Measurements from ENCODE around the gene RPL29.

The RPL29 gene

DNA sequence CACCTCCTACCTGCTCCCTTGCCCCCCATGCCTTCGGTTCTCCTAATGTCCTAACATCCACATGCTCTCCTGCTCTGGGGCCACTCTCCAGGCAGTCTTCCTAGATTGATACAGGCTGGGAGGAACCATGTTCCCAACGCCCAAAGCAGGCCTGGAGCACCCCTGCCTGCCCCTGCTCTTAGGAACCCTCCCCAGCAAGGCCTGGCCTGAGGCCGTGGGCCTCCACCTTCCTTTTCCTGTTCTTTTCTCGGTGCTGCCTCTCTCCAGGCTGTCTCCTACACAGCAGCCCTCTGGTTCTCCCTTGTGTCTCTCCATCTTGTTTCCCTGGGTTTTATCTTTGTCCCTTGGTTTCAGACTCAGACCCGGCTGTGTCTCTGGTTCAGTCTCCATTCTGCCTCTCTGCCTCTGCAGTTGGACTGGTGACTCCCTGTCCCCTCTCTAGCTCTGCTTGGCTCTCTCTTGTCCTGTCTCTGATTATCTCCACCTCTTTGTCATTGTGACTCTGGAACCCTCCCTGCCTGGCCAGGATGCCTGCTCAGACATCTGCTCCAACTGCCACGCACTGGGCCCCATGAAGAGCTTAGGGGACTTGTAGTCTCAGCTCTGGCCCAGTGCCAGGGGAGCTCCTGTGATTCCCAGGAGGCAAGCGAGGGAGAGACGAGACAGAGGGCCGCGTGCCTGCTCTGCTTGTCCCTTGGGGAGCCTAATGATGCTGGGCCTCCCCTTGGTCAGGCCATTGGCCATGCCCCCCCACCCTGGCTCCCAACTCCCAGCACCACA lies 26.0 kb upstream of the RPL29 start:
- DNase-seq (ENCODE audit: insufficient read length, low spot score) (no peak), FAIRE-seq (no peak)
- no peak for TF ChIP-seq PAX5 (IDR thresholded peaks at IDR 0.05; ENCODE audit: insufficient read depth, low read length, severe bottlenecking)
- no peak for TF ChIP-seq TAF1 (IDR thresholded peaks at IDR 0.05; ENCODE audit: low read depth, low read length)
- TF ChIP-seq SPI1 (IDR thresholded peaks at IDR 0.05; ENCODE audit: low read depth, low read length): no peak
- TF ChIP-seq POLR2A (IDR thresholded peaks at IDR 0.05; ENCODE audit: low read depth, low read length): no peak
- no peak for TF ChIP-seq POU2F2 (IDR thresholded peaks at IDR 0.05; ENCODE audit: low read depth, low read length)
- TF ChIP-seq POLR2AphosphoS5 (IDR thresholded peaks at IDR 0.05; ENCODE audit: low read depth, low read length): no peak

DNA sequence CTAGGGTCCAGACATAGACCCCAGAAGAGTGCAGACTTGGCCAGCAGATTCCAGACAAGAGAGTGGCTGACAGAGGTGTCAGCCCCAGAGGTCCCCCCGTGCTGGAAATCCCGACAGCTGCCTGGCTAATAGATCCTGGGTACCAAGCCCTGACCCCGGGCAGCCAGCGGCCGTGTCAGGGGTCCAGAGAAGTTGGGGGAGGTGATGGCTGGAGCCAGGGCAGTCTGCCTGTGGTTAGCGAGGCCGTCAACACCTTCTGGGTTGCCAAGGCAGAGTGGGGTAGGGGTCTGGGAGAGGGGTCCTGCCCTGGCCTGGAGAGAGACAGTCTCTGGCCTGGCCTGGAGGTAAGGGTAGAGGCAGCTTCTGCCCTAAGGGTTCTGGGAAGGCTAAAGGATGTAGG lies 25.1 kb upstream of the RPL29 start:
- no peak for TF ChIP-seq POU2F2 (IDR thresholded peaks at IDR 0.05; ENCODE audit: low read depth, low read length)
- TF ChIP-seq TAF1 (IDR thresholded peaks at IDR 0.05; ENCODE audit: low read depth, low read length): no peak
- no peak for DNase-seq (ENCODE audit: insufficient read length, low spot score)
- no peak for FAIRE-seq

DNA sequence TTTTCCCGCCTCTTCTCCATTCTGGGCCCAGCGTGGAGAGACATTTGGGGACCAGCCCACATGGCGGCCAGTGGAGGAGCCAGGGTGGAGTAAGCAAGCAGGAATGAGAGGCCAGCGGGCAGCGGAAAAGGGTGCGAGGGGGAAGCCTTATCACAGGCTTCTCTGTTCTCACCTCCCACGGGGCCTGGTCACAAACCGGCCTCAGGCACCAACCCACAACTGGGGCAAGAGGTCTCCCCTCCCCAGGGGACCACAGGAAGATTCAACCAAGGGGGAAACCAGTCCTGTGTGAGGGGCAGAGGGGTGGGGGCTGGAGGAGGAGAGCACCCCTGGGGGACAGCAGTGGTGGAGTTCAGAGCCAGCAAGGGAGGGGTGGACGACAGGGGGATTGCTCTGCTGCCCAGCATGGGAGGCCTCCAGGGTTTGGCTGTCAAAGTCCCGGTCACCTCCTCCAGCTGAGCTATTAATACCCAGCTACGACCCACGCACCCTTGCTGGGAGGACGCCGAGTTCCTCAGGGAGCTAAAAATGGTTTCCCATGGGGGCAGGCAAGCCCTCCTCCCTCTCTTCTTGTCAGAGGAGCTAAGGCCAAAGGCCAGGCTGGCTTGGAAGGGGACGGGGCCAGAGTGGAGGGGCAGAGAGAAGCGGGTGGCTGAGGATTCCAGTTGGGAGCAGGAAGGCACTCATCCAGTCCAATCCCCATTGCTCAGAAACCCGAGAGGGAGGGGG lies 23.8 kb upstream of the RPL29 start:
- FAIRE-seq: no peak
- TF ChIP-seq SPI1 (IDR thresholded peaks at IDR 0.05; ENCODE audit: low read depth, low read length): no peak
- no peak for TF ChIP-seq POLR2AphosphoS5 (IDR thresholded peaks at IDR 0.05; ENCODE audit: low read depth, low read length)
- TF ChIP-seq POLR2A (IDR thresholded peaks at IDR 0.05; ENCODE audit: low read depth, low read length): no peak
- TF ChIP-seq TAF1 (IDR thresholded peaks at IDR 0.05; ENCODE audit: low read depth, low read length): no peak
- no peak for TF ChIP-seq PAX5 (IDR thresholded peaks at IDR 0.05; ENCODE audit: insufficient read depth, low read length, severe bottlenecking)
- TF ChIP-seq POU2F2 (IDR thresholded peaks at IDR 0.05; ENCODE audit: low read depth, low read length): no peak
- DNase-seq (ENCODE audit: insufficient read length, low spot score): no peak

DNA sequence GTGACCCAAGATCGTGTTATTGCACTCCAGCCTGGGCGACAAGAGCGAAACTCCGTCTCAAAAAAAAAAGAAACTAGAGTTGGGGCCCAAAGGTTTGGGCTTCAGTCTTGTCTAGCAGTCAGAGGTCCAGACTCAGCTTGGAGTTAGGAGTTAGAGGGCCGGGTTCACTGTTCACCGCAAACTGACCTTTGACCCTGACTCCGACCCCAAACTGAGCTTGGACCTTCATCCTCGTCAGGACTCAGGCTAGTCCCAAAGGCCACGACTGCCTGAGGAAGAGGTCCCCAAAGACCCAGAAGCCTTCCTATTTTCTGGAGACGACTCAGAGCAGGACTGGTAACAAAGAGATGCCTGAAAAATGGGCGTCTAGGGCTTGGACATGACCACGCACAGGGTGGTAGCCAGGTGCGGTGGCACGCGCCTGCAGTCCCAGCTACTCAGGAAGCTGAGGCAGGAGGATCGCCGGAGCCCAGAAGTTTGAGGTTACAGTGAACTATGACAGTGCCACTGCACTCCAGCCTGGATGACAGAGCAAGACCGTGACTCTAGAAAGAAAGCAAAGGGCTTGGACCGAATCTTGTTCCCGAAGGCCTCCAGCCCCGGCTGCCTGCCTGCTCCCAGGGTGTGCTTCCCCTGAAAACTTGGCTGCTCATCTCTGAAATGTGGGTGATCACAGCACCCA lies 22.8 kb upstream of the RPL29 start:
- no peak for FAIRE-seq
- no peak for DNase-seq (ENCODE audit: insufficient read length, low spot score)
- no peak for TF ChIP-seq TAF1 (IDR thresholded peaks at IDR 0.05; ENCODE audit: low read depth, low read length)
- TF ChIP-seq SPI1 (IDR thresholded peaks at IDR 0.05; ENCODE audit: low read depth, low read length): no peak
- no peak for TF ChIP-seq PAX5 (IDR thresholded peaks at IDR 0.05; ENCODE audit: insufficient read depth, low read length, severe bottlenecking)
- no peak for TF ChIP-seq POU2F2 (IDR thresholded peaks at IDR 0.05; ENCODE audit: low read depth, low read length)
- no peak for TF ChIP-seq POLR2AphosphoS5 (IDR thresholded peaks at IDR 0.05; ENCODE audit: low read depth, low read length)
- no peak for TF ChIP-seq POLR2A (IDR thresholded peaks at IDR 0.05; ENCODE audit: low read depth, low read length)

DNA sequence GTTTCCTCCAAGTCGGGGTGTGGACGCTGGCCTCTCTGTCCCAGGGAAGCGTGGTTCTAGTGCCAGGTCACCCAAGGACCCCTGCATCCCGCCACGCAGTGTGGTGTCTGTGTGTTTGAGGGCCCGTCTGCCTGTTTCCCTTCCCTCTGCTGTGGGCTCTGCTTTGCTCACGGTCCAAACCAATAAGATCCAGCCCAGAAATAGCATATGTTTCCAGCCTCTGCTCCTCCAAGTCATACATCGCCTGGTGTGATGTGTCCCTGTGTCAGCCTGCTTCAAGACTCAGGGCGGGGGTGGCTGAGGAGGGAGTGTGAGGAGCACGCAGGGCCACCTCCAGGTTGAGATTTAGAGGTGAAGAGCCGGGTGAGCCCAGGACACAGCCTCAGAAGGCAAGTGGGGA lies 21.9 kb upstream of the RPL29 start:
- FAIRE-seq: no peak
- TF ChIP-seq POLR2AphosphoS5 (IDR thresholded peaks at IDR 0.05; ENCODE audit: low read depth, low read length): no peak
- TF ChIP-seq SPI1 (IDR thresholded peaks at IDR 0.05; ENCODE audit: low read depth, low read length): no peak
- TF ChIP-seq TAF1 (IDR thresholded peaks at IDR 0.05; ENCODE audit: low read depth, low read length): no peak
- no peak for TF ChIP-seq PAX5 (IDR thresholded peaks at IDR 0.05; ENCODE audit: insufficient read depth, low read length, severe bottlenecking)
- no peak for TF ChIP-seq POU2F2 (IDR thresholded peaks at IDR 0.05; ENCODE audit: low read depth, low read length)
- TF ChIP-seq POLR2A (IDR thresholded peaks at IDR 0.05; ENCODE audit: low read depth, low read length): no peak
- DNase-seq (ENCODE audit: insufficient read length, low spot score): no peak

DNA sequence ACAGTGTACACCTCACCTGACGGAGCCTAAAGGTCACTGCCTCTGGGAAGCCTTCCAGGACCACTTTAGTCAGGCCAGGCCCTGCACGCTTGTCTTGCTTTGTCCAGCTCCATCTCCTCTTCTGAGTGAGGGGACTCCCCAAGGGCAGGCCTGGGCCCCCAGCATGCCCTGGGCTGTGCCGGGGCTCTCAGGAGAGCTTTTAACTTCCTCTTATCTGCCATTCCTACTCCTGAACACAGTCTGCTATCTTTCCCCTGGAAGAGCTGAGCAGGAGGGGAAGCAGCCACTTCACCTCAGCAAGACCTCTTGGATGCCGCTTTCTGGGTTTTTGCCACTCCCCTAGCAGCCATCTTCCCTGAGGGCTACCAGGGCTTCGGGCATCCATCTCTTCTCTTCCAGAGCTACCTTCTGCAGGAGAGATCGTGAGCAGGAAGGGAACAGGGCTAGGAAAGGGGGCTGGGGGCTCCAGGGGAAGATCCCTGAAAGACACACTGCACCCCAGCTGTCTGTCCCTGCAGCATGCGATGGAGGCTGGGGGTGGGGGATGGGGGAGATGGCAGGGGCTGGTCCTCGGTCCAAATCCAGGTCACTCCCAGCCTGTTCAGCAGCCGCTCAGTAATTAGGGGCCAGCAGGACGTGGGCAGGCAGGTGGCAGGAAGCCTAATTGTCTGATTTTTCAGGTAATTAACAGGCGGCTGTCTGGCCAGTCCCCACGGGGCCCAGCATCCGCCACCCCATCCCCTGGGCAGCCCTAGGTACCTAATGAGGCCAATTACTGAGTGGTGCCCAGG lies 19.9 kb upstream of the RPL29 start:
- FAIRE-seq (no peak), DNase-seq (ENCODE audit: insufficient read length, low spot score) (no peak)
- TF ChIP-seq POU2F2 (IDR thresholded peaks at IDR 0.05; ENCODE audit: low read depth, low read length): no peak
- TF ChIP-seq TAF1 (IDR thresholded peaks at IDR 0.05; ENCODE audit: low read depth, low read length): no peak
- TF ChIP-seq PAX5 (IDR thresholded peaks at IDR 0.05; ENCODE audit: insufficient read depth, low read length, severe bottlenecking): no peak
- TF ChIP-seq SPI1 (IDR thresholded peaks at IDR 0.05; ENCODE audit: low read depth, low read length): no peak
- TF ChIP-seq POLR2A (IDR thresholded peaks at IDR 0.05; ENCODE audit: low read depth, low read length): no peak
- TF ChIP-seq POLR2AphosphoS5 (IDR thresholded peaks at IDR 0.05; ENCODE audit: low read depth, low read length): no peak

DNA sequence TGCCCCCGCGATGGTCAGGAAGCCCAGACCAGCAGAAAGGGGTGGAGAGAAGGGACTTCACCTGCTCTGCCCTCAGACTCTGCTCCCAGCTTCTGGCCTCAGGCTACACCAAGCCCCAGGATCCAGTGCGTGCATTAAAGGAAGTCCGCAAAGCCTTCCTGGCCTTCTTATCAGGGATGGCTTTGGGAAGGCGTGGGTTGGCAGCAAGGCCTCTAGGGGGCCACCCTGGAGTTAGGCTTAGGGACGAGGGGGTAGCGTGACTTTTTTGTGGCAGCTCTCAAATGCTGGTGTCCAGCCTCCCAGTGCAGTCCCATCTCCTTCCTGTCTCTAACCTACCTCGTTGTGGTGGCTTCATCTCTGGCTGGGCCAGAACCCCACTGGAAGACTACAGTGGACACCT lies 18.9 kb upstream of the RPL29 start:
- TF ChIP-seq POLR2A (IDR thresholded peaks at IDR 0.05; ENCODE audit: low read depth, low read length): no peak
- TF ChIP-seq POU2F2 (IDR thresholded peaks at IDR 0.05; ENCODE audit: low read depth, low read length): no peak
- no peak for TF ChIP-seq SPI1 (IDR thresholded peaks at IDR 0.05; ENCODE audit: low read depth, low read length)
- TF ChIP-seq TAF1 (IDR thresholded peaks at IDR 0.05; ENCODE audit: low read depth, low read length): no peak
- TF ChIP-seq PAX5 (IDR thresholded peaks at IDR 0.05; ENCODE audit: insufficient read depth, low read length, severe bottlenecking): no peak
- DNase-seq (ENCODE audit: insufficient read length, low spot score) (no peak), FAIRE-seq (no peak)

DNA sequence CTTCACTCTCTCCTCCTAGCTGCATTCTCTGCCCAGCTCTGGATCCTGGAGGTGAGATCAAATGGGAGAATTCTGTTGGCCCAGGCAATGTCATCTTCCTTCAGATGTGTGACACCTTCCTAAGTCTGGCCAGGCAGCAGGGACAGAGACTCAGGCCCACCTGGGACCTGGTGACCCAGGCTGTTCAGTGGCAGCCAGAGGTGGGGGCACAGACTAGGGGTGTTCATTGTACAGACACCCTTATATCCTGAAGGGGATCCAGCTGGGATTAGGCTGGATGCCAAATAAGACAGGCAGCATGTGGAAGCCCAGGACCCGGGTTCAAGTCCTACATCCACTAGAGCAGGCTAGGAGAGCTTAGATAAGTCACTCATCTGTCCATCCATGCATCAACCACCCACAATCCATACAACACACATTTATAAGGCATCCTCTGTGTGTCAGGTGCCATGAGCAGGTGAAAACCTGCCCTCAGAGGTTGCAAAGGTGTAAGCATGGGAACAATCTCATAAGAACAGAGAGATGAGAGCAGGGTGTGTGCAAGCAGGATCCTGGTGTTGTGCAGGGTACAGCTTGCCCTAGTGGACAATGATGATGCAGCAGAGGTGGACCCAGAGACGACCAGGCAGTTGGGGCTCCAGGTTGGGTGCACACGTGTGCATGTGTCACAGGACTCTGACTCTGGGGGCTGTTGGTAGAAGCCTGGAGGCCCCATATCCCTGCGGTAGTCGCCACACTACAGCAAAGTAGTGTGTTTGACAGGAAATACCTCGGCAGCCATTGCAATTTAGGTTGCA lies 18.3 kb upstream of the RPL29 start:
- FAIRE-seq (no peak), DNase-seq (ENCODE audit: insufficient read length, low spot score) (no peak)
- TF ChIP-seq POLR2A (IDR thresholded peaks at IDR 0.05; ENCODE audit: low read depth, low read length) (no peak), POLR2AphosphoS5 (IDR thresholded peaks at IDR 0.05; ENCODE audit: low read depth, low read length) (no peak), POU2F2 (IDR thresholded peaks at IDR 0.05; ENCODE audit: low read depth, low read length) (no peak), PAX5 (IDR thresholded peaks at IDR 0.05; ENCODE audit: insufficient read depth, low read length, severe bottlenecking) (no peak), TAF1 (IDR thresholded peaks at IDR 0.05; ENCODE audit: low read depth, low read length) (no peak), SPI1 (IDR thresholded peaks at IDR 0.05; ENCODE audit: low read depth, low read length) (no peak)
